ENCODE data around the gene GRPR.

GRCh38 chrX:16096141-16096540 lies 27.2 kb upstream of the GRPR start:
- no peak for TF ChIP-seq ZBTB33 (IDR thresholded peaks at IDR 0.05)
- no peak for TF ChIP-seq CREB1 (IDR thresholded peaks at IDR 0.05; ENCODE audit: low read depth)
- TF ChIP-seq CTCF (IDR thresholded peaks at IDR 0.05 in 2 of 3, conservative IDR thresholded peaks at IDR 0.05 in 1 of 3; ENCODE audit: control insufficient read depth in 2 of 3, extremely low read depth in 1 of 3, insufficient read depth in 1 of 3, low read depth in 3 of 3, low read length in 3 of 3) = no peak
- TF ChIP-seq PAX5 (IDR thresholded peaks at IDR 0.05; ENCODE audit: borderline replicate concordance, low read depth, low read length) = no peak
- no peak for TF ChIP-seq NFIC (IDR thresholded peaks at IDR 0.05; ENCODE audit: low read depth, low read length)
- TF ChIP-seq GABPA (IDR thresholded peaks at IDR 0.05; ENCODE audit: low read depth) = no peak
- no peak for TF ChIP-seq BMI1 (IDR thresholded peaks at IDR 0.05; ENCODE audit: borderline replicate concordance)
